Midbrain (tissue), 1 donor: ENCODE measurements around the gene LIM2.
"Not testable (repeated sequence)": the region's sequence is repeated elsewhere in the genome, so short reads cannot be mapped to it uniquely, and the experiment has no call there.

ENCODE experiments used
- DNase-seq: peaks from one replicate; lab custom pipeline; 2025; lab: John Stamatoyannopoulos, UW

LIM2 gene, protein sequence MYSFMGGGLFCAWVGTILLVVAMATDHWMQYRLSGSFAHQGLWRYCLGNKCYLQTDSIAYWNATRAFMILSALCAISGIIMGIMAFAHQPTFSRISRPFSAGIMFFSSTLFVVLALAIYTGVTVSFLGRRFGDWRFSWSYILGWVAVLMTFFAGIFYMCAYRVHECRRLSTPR

DNA sequence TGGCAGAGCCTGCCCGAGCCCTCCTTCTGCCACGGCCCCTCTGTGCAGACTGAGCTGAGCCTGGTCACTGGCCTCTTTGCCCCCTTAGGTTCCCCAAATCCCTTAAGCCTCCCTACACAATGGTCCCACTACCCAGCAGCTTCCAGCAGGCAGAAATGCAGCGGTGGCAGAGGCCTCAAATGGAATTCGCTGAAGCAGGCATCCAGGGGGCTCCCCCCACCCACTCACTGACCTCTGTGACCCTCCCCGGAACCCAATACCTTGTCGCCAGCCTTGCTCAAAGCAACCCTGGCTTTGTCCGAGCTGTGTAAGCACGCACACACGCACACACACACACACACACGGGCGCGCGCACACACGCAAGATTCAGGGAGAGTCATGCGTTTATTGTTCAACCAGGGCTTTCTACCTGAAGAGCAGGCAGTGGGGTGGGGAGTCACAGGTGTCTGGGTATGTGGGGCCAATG is at the start of gene LIM2:
Gene LIM2 (minus strand): TSS at position 51 of the 466 bp plus-strand sequence. CDS start 531 bp downstream, outside the sequence.
- DNase-seq, result no peak

DNA sequence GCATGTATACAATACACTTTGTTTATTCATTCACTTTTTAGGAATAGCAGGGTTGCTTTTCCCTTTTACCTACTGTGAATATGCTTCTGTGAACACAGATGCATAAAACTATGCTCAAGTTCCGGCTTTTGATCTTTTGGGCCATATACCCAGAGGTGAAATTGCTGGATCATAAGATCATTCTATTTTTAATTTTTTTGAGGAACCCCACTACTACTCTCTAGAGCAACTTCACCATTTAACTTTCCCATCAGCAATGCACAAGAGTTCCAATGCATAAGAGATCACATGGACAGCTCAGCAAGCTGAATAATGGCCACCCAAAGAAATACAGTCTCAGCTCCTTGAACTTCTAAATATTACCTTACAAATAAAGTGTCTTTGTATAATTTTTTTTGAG is 46.7 kb upstream of the LIM2 start:
- no peak for DNase-seq

DNA sequence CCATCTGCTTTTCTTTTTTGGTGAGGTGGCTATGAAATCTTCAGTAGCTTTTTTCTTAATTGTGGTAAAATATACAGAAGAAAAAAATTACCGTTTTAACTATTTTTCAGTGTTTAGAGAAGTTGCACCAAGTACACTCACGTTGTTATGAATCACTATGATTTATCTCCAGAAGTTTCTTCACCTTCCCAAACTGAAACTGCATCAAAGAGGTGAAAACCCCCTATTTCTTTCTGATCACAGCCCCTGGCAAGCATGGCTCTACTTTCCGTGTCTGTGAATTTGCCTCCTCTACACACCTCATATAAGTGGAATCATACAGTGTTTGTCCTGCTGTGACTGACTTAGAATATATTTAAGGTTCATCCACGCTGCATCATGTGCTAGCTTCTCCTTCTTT is 45.3 kb upstream of the LIM2 start:
- no peak for DNase-seq

GRCh38 chr19:51431124-51431523 is 43.4 kb upstream of the LIM2 start:
- no peak for DNase-seq

- no peak for DNase-seq
These were observed 42.4 kb upstream of the LIM2 start for GRCh38 chr19:51430221-51430620.

- DNase-seq, result no peak
These were observed 39.4 kb upstream of the LIM2 start for GRCh38 chr19:51427201-51427600.

- peak; percentile 59 for DNase-seq
These were observed 34.3 kb upstream of the LIM2 start for GRCh38 chr19:51422053-51422448.

DNA sequence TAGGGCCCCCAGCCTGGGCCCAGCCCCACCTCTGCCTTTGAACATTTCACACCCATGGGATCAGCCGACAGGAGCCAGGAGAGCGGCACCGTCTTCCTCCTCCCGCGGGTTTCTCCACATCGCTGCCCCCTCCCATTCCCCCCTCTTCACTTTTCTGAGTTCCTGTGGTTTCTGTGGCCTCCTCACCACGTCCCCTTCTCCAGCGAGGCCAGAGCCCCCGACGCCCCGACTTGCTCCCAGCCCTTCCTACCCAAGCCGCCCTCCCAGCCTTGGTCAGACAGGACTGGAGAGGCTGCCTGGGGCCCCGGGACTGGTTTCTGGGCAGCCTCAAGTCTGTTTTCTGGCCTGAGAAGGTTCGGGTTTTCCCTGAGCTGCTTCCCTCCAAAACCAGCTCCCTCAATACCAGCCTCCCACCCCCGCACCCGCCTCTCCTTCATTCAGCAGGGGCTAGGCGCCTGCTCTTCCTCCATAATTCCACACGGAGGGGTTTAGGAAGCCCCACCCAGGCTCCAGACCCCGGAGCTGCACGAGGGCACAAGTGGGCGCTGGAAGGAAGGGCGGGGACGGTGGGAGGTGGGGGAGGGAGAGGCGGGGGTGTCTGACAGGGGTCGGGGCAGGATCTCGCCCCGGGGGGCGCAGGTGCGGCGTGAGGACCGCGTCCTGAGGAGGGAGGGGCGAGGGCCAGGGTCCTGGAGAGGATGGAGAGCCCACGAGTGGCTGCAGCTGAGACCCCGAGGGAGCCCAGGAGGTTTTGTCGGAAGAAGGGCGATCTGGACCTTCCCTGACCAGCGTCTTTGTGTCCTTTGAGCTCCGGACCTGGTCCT is 33.7 kb upstream of the LIM2 start:
- DNase-seq, result no peak

GRCh38 chr19:51420511-51420910 is 32.7 kb upstream of the LIM2 start:
- DNase-seq, result not testable (repeated sequence)

DNA sequence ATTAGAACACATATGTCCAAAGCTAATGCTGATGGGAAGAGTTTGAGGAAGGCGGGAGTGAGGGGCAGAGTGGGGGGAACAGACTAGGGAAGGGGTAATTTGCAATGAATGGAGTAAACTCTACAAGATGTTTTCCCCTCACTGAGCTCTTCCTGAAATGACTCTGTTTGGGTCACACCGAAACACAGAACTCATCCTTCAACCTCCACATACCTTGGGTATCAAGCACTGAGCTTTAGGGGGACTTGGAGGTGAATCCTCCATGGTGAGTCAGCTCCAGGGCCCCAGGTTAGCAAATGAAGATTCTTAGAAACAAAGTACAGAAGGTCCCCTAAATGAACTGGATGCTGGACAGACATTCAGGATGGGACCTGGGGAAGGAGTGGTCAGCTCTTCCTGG is 30.9 kb upstream of the LIM2 start:
- DNase-seq, result no peak

DNA sequence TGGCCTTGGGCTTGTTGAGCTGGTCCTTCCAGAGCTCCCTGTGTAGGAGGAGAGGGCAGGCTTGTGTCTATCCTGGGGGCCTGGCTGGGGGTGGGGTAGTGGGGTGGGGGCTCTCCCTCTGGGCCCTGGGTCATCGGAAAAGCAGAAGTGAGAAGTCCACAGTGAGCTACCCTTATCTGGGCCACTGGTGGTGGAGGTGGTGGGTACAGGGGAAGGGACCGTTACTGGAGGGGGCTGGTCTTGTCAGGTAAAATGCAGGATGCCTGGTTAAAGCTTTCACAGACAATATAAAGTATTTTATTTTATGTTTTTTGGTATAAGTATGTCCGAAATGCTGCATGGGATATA is 30.0 kb upstream of the LIM2 start:
- no peak for DNase-seq

GRCh38 chr19:51417107-51417809 is 29.5 kb upstream of the LIM2 start, which contains the start of gene SIGLEC10:
SIGLEC10 (minus strand) TSS chr19:51417642; CDS start chr19:51417581, 61 bp downstream.
- peak; percentile 11 for DNase-seq

GRCh38 chr19:51416422-51416821 is 28.6 kb upstream of the LIM2 start:
- not testable (repeated sequence) for DNase-seq

DNA sequence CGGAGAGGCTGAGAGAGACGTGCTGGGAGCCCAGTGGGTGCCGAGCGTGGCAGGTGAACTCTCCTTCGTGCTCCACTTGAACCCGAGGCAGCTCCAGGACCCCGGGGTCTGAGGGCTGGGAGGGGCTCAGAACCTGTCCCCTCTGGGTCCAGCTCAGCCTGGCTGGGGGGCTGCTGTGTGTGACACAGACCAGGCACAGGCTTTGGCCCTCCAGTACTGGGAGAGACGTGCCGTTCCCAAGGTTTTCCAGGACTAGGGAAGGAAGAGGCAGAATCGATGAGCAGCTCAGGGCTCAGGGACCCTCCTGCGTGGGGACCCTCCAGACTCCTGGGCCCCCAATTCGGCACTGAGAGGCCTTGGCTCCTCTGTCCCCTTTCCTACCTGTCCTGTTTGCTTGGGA is 27.4 kb upstream of the LIM2 start:
- no peak for DNase-seq

DNA sequence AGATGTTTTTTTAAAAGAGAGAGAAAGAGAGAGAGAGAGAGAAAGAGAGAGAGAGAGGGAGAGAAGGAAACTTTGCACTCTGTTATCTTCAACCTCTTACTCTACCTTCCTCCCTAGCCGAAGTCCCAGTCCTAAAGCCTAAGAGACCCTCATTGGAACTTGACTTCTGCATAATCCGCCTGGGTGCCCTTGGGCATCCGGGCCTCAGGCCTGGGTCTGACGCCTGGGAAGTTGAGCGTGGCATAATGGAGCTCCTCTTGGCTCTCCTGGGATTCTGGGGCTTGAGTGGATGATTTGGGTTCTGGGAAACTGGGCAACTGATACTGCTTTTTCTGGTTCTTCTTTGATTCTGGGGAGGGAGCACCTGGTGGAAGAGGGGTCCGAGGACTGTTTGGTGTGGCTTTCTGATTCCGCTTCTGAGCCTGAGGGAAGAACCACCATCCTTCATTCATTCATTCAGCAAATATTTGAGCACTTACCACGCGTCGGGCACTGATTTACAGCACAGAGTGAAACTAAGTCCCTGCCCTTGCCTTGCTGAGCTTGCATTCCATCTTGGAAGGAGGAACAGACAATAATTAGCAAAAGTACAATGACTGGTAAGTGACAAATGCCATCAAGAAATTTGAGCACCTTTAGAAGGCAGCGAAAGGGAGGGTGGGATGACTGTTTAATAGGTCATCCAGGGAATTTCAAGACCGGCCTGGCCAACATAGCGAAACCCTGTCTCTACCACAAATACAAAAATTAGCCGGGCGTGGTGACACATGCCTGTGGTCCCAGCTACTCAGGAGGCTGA is 23.4 kb upstream of the LIM2 start:
- no peak for DNase-seq

- DNase-seq, result no peak
These were observed 19.8 kb upstream of the LIM2 start for GRCh38 chr19:51407511-51408131.

DNA sequence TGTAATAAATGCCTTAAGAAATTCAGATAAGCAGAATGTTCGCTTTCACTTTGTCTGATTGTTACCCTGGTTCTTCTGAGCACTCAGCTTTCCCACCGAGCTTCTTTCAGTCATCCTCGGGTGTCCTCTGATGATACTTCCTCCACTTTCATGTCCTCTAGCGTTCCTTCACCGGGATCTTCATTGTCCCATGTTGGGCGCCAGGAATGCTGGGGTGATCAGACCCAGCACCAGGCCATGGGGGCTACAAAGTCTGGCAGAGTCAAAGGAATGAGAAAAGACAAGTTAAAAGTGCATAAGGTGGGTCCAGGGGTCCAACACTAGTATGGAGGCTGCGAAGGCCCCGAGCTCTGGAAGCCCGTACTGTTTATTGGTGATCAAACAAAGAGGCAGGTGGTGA is 14.3 kb upstream of the LIM2 start:
- no peak for DNase-seq

- DNase-seq, result not testable (repeated sequence)
These were observed 12.2 kb upstream of the LIM2 start for GRCh38 chr19:51399936-51400335.

GRCh38 chr19:51399231-51399630 is 11.5 kb upstream of the LIM2 start:
- DNase-seq, result no peak

DNA sequence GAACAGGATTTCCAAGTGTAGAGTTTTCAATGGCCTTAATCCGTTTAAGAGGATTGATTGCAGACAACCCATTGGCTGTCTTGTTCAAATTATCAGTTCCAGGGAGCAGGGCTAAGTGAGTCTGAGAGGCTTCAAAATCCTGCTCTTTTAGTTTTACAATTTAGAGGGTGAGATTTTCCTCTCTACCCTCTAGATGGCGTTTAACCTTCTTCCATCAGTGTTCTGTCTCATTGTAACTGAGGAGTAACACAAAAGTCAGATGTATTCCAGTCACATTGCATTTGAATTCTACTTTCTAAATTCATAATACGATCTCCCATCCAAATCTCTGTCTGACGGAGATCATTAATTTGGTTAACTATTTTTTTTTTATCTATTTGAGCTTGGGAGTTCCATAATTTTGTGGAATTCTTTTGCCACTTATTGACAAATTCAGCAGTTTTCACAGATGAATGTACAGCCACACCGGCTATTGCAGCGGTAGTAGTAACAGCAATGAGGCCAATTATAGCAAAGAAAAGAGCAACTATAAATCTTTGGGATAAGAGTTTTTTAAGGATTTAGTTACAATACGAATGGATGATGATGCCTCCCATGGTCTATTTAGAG is 10.4 kb upstream of the LIM2 start:
- peak; percentile 17 for DNase-seq

DNA sequence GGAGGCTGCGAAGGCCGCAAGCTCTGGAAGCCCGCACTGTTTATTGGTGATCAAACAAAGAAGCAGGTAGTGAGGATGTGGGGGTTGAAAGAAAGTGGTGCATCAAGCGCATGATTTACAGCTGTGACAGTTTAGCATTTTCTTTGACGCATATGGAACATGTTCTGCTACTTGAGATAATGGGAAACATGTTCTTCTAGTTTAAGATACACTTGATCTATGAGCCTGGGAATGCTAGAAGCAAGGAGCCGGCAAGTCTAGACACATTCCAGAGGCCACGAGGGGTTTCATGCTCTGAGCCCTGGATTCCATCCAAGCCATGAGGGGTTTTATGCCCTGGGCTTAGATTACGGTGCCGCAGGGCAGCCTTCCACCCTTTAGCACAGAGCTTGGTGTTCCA is 9.7 kb upstream of the LIM2 start:
- not testable (repeated sequence) for DNase-seq
